GM19452 (cell line): ENCODE measurements around the gene POMZP3.
"Not testable (repeated sequence)": the region's sequence is repeated elsewhere in the genome, so short reads cannot be mapped to it uniquely, and the experiment has no call there.

Source experiments
- ATAC-seq: cut with Tn5 transposase; IDR thresholded peaks from one replicate; pipeline ENCODE4 v1.9.1; 2021; ENCODE audit not compliant: unreplicated experiment

The POMZP3 gene

GRCh38 chr7:76626989-76627642 is at the start of gene POMZP3:
POMZP3 (minus strand) TSS chr7:76627279; CDS start chr7:76626064, 1,215 bp downstream.
- ATAC-seq: peak; percentile 84

GRCh38 chr7:76675783-76676182 is 48.7 kb upstream of the POMZP3 start:
- ATAC-seq: not testable (repeated sequence)

GRCh38 chr7:76673346-76673745 is 46.3 kb upstream of the POMZP3 start:
- ATAC-seq: not testable (repeated sequence)

- ATAC-seq: not testable (repeated sequence)
Measured at GRCh38 chr7:76659212-76659611, 32.1 kb upstream of the POMZP3 start.

- ATAC-seq: not testable (repeated sequence)
Measured at GRCh38 chr7:76656425-76656824, 29.3 kb upstream of the POMZP3 start.

GRCh38 chr7:76642620-76643019 is 15.5 kb upstream of the POMZP3 start:
- not testable (repeated sequence) for ATAC-seq

GRCh38 chr7:76637061-76637691 is 10.1 kb upstream of the POMZP3 start:
- peak; percentile 87 for ATAC-seq

- ATAC-seq: not testable (repeated sequence)
Measured at GRCh38 chr7:76626581-76626980, 498 bp downstream of the POMZP3 start.

- not testable (repeated sequence) for ATAC-seq
Measured at GRCh38 chr7:76619439-76620190, 7.5 kb downstream of the POMZP3 start.

- ATAC-seq: not testable (repeated sequence)
Measured at GRCh38 chr7:76613783-76614182, 13.3 kb downstream of the POMZP3 start.

GRCh38 chr7:76612232-76612631 is 14.8 kb downstream of the POMZP3 start:
- ATAC-seq: not testable (repeated sequence)

GRCh38 chr7:76609864-76610263 is 17.2 kb downstream of the POMZP3 start:
- not testable (repeated sequence) for ATAC-seq

GRCh38 chr7:76608469-76608868 is 18.6 kb downstream of the POMZP3 start:
- not testable (repeated sequence) for ATAC-seq

- peak; percentile 99 for ATAC-seq
Measured at GRCh38 chr7:76606027-76606426, 21.1 kb downstream of the POMZP3 start.

- ATAC-seq: not testable (repeated sequence)
Measured at GRCh38 chr7:76600650-76601049, 26.4 kb downstream of the POMZP3 start.

- not testable (repeated sequence) for ATAC-seq
Measured at GRCh38 chr7:76600116-76600482, 27.0 kb downstream of the POMZP3 start.

- not testable (repeated sequence) for ATAC-seq
Measured at GRCh38 chr7:76598590-76599264, 28.4 kb downstream of the POMZP3 start.

GRCh38 chr7:76597288-76597687 is 29.8 kb downstream of the POMZP3 start:
- not testable (repeated sequence) for ATAC-seq

GRCh38 chr7:76592694-76593093 is 34.4 kb downstream of the POMZP3 start:
- not testable (repeated sequence) for ATAC-seq

- not testable (repeated sequence) for ATAC-seq
Measured at GRCh38 chr7:76591602-76592304, 35.3 kb downstream of the POMZP3 start.
